Duodenal mucosa (tissue), 2 donors: ENCODE measurements around the gene KLHL40.

Source experiments
- H3K27ac ChIP-seq: one replicate; pipeline ENCODE4 v1.7.0; 2013; ENCODE audit warnings: low read depth, low read length
- H3K27me3 ChIP-seq, 2 donors: one replicate each; pipeline ENCODE4 v1.7.0; 2013; ENCODE audit warnings: low read length in 2 of 2, control low read depth in 1 of 2; ENCODE audit not compliant: insufficient read depth in 2 of 2, control insufficient read depth in 1 of 2
- H3K36me3 ChIP-seq, 2 donors: one replicate each; pipeline ENCODE4 v1.7.0; 2013; ENCODE audit warnings: low read length in 2 of 2, control low read depth in 1 of 2; ENCODE audit not compliant: insufficient read depth in 2 of 2, control insufficient read depth in 1 of 2
- H3K4me1 ChIP-seq, 2 donors: one replicate each; pipeline ENCODE4 v1.7.0; 2013; ENCODE audit warnings: low read length in 2 of 2, control low read depth in 1 of 2; ENCODE audit not compliant: insufficient read depth in 2 of 2, control insufficient read depth in 1 of 2
- H3K4me3 ChIP-seq, 2 donors: one replicate each; pipeline ENCODE4 v1.7.0; 2013; ENCODE audit warnings: low read length in 2 of 2, low read depth in 1 of 2
- H3K9ac ChIP-seq, 2 donors: one replicate each; pipeline ENCODE4 v1.7.0; 2013; ENCODE audit warnings: low read length in 2 of 2, low read depth in 1 of 2
- H3K9me3 ChIP-seq, 2 donors: one replicate each; pipeline ENCODE4 v1.7.0; 2013; ENCODE audit warnings: low read length in 2 of 2, control low read depth in 1 of 2; ENCODE audit not compliant: control insufficient read depth in 1 of 2

KLHL40 gene

DNA sequence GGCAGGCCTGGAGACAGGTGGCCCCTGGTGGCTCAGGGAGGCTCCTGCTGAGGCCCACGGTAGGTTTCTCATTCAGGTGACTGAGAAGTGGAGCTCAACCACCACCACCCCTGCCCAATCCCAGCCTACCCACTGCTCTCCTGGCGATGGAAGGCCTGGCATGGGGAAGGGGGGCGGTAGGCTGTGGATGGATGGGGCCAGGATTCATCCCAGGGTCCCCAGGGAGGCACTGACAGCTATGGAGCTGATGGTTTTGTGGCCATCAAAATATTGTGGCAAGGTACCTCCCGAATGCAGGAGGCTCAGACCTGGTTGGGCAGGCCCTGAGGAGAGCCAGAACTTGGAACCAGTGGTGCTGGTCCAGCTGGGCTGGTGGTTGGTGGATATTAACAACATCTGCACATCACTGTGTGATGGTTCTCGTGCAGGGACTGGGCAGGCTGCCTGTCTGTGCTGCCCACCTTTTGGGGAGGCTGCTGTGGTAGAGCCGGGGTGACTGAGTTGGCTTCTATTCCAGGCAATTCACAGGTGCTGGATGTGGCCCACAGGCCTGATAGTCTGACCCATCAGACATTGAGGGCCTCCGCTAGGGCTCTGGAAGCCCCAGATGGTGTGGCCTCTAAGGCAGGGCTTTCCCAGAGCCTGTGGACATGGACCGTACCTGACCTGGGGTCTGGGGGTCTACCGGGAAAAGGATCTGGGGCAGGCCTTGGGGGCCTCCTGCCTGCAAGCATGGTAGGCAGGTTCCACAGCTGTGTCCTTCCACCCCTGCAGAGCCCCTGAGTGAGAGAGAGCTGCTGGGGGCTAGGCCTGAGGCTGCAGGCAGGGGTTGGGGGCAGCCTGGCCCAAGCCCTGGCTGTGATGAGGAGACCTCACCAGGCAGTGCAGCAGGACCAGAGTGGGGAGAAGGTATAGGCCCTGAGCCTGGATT, 28.4 kb upstream of the KLHL40 start:
- Histone ChIP-seq H3K36me3 (no peaks in the 10 kb centered on the region), H3K27me3 (no peaks in the 10 kb centered on the region), H3K4me3 (no peak overlapping the region), H3K9ac (no peak overlapping the region), H3K4me1 (peaks cover 19 to 23% of the 10 kb centered on the region in 2 donors), H3K27ac (no peak overlapping the region), H3K9me3 (no peaks in the 10 kb centered on the region)

DNA sequence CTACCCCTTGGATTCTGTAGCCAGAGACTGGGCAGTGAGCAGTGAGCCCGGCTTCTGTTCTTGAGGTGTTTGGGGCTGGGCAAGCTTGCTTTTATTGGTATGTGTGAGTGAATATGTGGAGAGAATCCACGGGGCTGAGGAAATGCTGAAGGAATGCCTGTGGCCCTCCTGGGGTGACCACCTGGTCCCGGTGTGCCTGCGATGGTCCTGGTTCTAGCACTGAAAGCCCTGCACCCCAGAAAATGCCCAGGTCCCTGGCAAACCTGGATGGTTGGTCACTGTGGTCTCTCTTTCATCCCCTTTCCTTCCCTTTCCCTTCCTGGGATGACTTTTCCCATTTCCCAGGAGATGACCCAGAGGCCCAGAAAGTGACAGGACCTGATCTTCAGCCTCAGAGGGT, 27.7 kb upstream of the KLHL40 start:
- no peak overlapping the region for H3K4me3 ChIP-seq
- H3K36me3 ChIP-seq, result no peaks in the 10 kb centered on the region
- peaks cover 12 to 16% of the 10 kb centered on the region in 2 donors for H3K4me1 ChIP-seq
- no peaks in the 10 kb centered on the region for H3K27me3 ChIP-seq
- H3K9ac ChIP-seq, result no peak overlapping the region
- H3K27ac ChIP-seq, result no peak overlapping the region
- no peaks in the 10 kb centered on the region for H3K9me3 ChIP-seq

DNA sequence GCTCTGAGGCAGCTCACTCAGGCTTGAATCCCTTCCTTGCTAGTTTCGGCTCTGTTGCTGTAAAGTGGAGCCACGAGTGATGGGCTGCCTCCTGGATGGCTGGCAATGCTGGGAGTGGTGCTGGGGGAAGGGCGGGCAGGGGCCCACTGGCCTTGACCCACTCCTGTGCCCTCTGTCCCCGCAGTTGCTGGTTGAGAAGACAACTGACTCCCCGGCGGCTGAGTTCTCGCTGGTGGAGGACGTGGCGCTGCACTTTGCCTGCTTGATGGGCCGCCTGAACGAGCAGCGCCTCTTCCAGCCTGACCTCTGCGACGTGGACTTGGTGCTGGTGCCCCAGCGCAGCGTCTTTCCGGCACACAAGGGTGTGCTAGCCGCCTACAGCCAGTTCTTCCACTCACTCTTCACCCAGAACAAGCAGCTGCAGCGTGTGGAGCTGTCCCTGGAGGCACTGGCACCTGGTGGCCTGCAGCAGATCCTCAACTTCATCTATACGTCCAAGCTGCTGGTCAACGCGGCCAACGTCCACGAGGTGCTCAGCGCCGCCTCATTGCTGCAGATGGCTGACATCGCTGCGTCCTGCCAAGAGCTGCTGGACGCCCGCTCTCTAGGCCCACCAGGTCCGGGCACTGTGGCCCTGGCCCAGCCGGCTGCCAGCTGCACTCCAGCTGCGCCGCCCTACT, 27.1 kb upstream of the KLHL40 start:
- H3K27ac ChIP-seq, result no peak overlapping the region
- no peaks in the 10 kb centered on the region for H3K27me3 ChIP-seq
- no peaks in the 10 kb centered on the region for H3K9me3 ChIP-seq
- no peaks in the 10 kb centered on the region for H3K36me3 ChIP-seq
- H3K4me1 ChIP-seq, result peaks cover 7 to 11% of the 10 kb centered on the region in 2 donors
- H3K4me3 ChIP-seq, result no peak overlapping the region
- no peak overlapping the region for H3K9ac ChIP-seq

DNA sequence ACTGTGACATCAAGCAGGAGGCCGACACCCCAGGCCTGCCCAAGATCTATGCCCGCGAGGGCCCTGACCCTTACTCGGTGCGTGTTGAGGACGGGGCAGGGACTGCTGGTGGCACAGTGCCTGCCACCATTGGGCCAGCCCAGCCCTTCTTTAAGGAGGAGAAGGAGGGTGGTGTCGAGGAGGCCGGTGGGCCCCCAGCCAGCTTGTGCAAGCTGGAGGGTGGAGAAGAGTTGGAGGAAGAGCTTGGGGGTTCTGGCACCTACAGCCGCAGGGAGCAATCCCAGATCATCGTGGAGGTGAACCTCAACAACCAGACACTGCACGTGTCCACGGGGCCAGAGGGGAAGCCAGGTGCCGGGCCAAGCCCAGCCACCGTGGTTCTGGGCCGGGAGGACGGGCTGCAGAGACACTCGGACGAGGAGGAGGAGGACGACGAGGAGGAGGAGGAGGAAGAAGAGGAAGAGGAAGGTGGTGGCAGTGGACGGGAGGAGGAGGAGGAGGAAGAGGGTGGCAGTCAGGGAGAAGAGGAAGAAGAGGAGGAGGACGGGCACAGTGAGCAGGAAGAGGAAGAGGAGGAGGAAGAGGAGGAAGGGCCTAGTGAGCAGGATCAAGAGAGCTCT, 26.5 kb upstream of the KLHL40 start:
- no peaks in the 10 kb centered on the region for H3K9me3 ChIP-seq
- no peak overlapping the region for H3K9ac ChIP-seq
- H3K4me3 ChIP-seq, result no peak overlapping the region
- no peaks in the 10 kb centered on the region for H3K36me3 ChIP-seq
- no peak overlapping the region for H3K27ac ChIP-seq
- H3K4me1 ChIP-seq, result peaks cover under 1 to 4% of the 10 kb centered on the region in 2 donors
- no peaks in the 10 kb centered on the region for H3K27me3 ChIP-seq

DNA sequence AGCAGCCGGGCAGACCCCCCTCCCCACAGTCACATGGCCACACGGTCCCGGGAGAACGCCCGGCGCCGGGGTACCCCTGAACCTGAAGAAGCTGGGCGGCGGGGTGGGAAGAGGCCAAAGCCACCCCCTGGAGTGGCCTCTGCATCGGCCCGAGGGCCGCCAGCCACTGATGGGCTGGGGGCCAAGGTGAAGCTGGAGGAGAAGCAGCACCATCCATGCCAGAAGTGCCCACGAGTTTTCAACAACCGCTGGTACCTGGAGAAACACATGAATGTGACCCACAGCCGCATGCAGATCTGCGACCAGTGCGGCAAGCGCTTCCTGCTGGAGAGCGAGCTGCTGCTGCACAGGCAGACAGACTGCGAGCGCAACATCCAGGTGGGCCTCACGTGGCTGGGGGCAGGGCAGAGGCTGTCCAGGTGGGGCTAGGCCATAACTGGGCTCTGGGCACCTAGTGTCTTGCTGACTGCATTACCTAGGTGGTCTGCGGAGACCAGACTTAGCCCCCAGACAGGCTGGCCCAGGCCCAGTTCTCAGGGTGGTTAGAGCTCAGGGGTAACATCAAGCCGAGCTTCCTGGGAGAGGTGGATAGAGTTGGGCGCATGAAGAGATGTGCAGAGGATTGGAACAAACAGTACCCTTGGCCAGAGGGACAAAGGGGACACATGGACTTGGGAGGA, 25.7 kb upstream of the KLHL40 start:
- H3K36me3 ChIP-seq, result no peaks in the 10 kb centered on the region
- no peak overlapping the region for H3K9ac ChIP-seq
- H3K4me1 ChIP-seq, result peaks cover 0 to 4% of the 10 kb centered on the region in 2 donors
- no peak overlapping the region for H3K27ac ChIP-seq
- no peaks in the 10 kb centered on the region for H3K9me3 ChIP-seq
- no peaks in the 10 kb centered on the region for H3K27me3 ChIP-seq
- no peak overlapping the region for H3K4me3 ChIP-seq

DNA sequence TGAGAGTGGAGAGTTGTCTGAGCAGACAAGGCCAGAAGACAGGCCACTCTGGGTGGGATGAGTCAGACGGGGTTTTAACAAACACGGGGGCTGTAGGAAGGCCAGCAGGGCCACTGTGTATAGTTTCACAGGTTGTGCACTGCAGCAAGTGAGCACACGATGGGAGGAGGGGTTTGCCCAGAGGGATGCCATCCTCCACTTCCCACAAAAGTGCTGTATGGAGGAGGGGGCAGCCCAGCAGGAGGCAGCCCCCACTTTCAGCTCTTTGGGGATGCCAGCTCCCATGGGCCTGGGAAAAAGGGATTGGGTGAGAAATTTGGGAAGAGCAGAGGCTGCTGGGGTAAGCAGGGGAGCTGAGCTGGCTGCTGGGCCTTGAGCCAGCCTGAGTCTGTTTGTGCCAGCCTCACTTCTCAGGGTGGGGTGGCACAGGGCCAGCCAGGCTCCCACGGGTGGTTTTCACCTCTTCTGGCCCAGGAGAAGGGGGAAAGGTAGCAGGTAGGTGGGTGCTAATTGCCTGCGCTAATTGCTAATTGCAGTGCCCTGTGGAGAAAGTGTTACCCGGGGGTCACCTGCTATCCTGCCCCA, 25.1 kb upstream of the KLHL40 start:
- Histone ChIP-seq H3K27me3 (no peaks in the 10 kb centered on the region), H3K9me3 (no peaks in the 10 kb centered on the region), H3K4me3 (no peak overlapping the region), H3K36me3 (no peaks in the 10 kb centered on the region), H3K27ac (no peak overlapping the region), H3K4me1 (peaks cover 0 to 4% of the 10 kb centered on the region in 2 donors), H3K9ac (no peak overlapping the region)

DNA sequence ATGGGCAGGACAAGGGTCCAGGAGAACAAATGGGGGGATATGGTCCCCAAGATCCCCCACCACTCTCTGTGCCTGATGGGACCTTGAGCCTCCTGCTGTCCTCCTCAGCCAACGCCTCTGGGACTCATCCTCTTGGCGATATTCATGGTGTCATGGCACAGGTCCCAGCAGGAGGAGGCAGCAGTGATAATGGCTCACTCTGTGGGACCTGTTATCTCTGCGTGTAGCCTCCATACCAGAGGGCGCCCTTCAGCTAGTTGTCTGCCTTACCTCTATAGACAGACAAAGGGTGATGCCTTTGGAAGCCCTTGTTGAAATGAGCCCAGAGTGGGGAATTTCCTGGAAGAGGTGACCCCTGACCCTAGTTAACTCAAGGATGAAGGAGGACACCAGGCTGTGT, 24.4 kb upstream of the KLHL40 start:
- H3K9me3 ChIP-seq, result no peaks in the 10 kb centered on the region
- no peaks in the 10 kb centered on the region for H3K36me3 ChIP-seq
- H3K9ac ChIP-seq, result no peak overlapping the region
- no peaks in the 10 kb centered on the region for H3K4me1 ChIP-seq
- H3K4me3 ChIP-seq, result no peak overlapping the region
- H3K27ac ChIP-seq, result no peak overlapping the region
- no peaks in the 10 kb centered on the region for H3K27me3 ChIP-seq

DNA sequence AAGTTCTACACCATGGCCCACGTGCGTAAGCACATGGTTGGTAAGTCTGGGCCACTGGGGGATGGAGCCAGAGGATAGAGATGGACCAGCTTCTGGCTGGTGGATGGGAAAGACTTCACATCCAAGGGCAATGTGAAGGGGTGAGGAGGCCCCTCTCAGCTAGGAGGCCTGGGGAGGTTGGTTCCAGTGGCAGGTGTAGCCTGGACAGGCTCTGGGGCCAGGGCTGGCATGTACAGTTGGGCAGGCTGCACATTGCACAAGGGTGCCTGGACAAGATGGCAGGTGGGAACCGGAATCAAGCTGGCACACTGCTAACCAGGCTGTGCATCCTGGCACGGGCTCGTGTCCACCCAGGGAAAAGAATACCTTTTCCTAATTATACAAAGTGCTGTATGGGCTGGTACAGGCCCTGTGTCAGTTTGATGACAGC, 23.7 kb upstream of the KLHL40 start:
- Histone ChIP-seq H3K36me3 (no peaks in the 10 kb centered on the region), H3K4me1 (no peaks in the 10 kb centered on the region), H3K27me3 (no peaks in the 10 kb centered on the region)

DNA sequence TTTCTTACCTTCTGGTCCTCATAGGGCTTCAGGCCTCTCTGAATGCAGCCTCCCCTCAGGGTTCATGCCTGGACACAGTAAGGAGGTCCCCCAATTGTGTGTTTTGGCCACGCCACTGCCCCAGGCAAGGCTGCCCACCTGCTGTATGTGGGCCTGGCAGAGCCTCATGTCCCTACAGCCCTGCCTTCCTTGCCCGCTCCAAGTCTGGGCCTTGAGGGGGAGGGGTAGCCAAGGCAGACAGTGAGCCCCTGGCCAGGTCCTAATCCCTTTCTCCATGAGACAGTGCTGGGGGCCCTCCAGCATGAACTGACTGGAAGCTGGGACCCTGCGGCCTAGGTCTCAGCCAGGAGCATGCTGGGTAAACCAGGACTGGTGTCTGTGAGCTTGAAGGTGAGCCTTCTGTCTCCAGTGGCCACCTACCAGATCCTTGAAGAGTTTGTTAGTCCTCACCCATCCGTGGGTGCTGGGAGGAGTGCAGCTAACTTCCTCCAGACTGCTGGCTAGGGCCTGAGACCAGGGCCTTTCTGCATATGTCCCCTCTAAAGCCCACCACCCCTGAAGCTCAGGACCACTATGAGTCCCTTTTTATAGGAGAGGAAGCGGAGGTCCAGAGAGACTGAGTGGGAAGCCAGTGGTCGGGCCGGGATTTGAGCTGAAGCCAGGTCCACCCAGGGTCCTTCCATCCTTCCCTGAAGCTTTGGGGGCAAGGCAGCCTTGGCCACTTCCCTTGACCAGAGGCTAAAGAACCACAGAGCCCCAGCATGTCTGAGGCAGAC, 23.1 kb upstream of the KLHL40 start:
- Histone ChIP-seq H3K36me3 (no peaks in the 10 kb centered on the region), H3K27ac (no peak overlapping the region), H3K4me1 (peaks cover 0 to under 1% of the 10 kb centered on the region in 2 donors), H3K9ac (no peak overlapping the region), H3K4me3 (no peak overlapping the region), H3K9me3 (no peaks in the 10 kb centered on the region), H3K27me3 (no peaks in the 10 kb centered on the region)

More for the DNA sequence above, 23.7 kb upstream of the KLHL40 start:
- Histone ChIP-seq H3K9ac (no peak overlapping the region), H3K4me3 (no peak overlapping the region), H3K27ac (no peak overlapping the region), H3K9me3 (no peaks in the 10 kb centered on the region)
